K562 (cell line): ENCODE measurements around the gene TSPOAP1. TPM values are rescaled to one million over a fixed set of nuclear protein-coding genes. Genes with fewer than 3 reads are reported as not detected.
A peak's percentile ranks its signal among the peaks of the same experiment; 100 is the strongest.

ENCODE experiments used
- CBFA2T2 ChIP-seq: fragments of 450-650 bp; conservative IDR thresholded peaks from 2 replicates; pipeline ENCODE4 v1.6.1; 2017; ENCODE audit warnings: mild to moderate bottlenecking
- CEBPZ ChIP-seq: fragments of 150-350 bp; IDR thresholded peaks from 2 replicates; pipeline ENCODE4 v1.6.1; 2014; ENCODE audit warnings: low read depth, mild to moderate bottlenecking, low read length, borderline replicate concordance
- HMG20A ChIP-seq: fragments of 450-650 bp; formaldehyde crosslinking; conservative IDR thresholded peaks from 2 replicates; pipeline ENCODE4 v1.4.0; 2020; ENCODE audit warnings: mild to moderate bottlenecking, mixed read lengths
- KAT7 ChIP-seq: sonication (generic); formaldehyde crosslinking; IDR thresholded peaks from 2 replicates; pipeline ENCODE4 v1.8.0; 2022; ENCODE audit warnings: missing genetic modification reagents, mild to moderate bottlenecking, borderline replicate concordance
- MECOM ChIP-seq: fragments of 250-450 bp; sonication (Bioruptor Pico); IDR thresholded peaks from 2 replicates; pipeline ENCODE4 v1.8.0; 2022; ENCODE audit warnings: inconsistent platforms
- NBN ChIP-seq: fragments of 450-650 bp; IDR thresholded peaks from 2 replicates; pipeline ENCODE4 v1.6.1; 2016; ENCODE audit warnings: low read depth, mild to moderate bottlenecking
- NRF1 ChIP-seq, 2 experiments: fragments of 450-650 bp; IDR thresholded peaks in 1 of 2; conservative IDR thresholded peaks in 1 of 2; 2 replicates each; pipeline ENCODE4 v1.6.1; 2014; ENCODE audit warnings: mild to moderate bottlenecking in 2 of 2
- RBM25 ChIP-seq: fragments of 200-400 bp; formaldehyde crosslinking; IDR thresholded peaks from 2 replicates; pipeline ENCODE4 v1.6.1; 2018; ENCODE audit warnings: low read length, low read depth, moderate library complexity; ENCODE audit not compliant: severe bottlenecking
- SMARCB1 ChIP-seq: IDR thresholded peaks from 2 replicates; pipeline ENCODE4 v1.6.1; 2011; ENCODE audit warnings: improper control_type of control experiment, low read depth; ENCODE audit not compliant: insufficient read length
- SMARCC2 ChIP-seq: fragments of 450-650 bp; IDR thresholded peaks from 2 replicates; pipeline ENCODE4 v1.6.1; 2017; ENCODE audit warnings: antibody characterized with exemption, moderate library complexity, mild to moderate bottlenecking, low read depth
- TEAD4 ChIP-seq, 2 experiments: sonication (generic) in 1 of 2; formaldehyde crosslinking in 1 of 2; IDR thresholded peaks; 2 replicates each; pipeline versions ENCODE4 v1.6.1 to v1.8.0; 2012 to 2022; ENCODE audit warnings: borderline replicate concordance in 1 of 2, inconsistent platforms in 1 of 2, low read length in 1 of 2, mild to moderate bottlenecking in 1 of 2, missing genetic modification reagents in 1 of 2
- THAP12 ChIP-seq: fragments of 250-450 bp; sonication (Bioruptor Pico); IDR thresholded peaks from 2 replicates; pipeline ENCODE4 v1.9.0; 2021; ENCODE audit warnings: mild to moderate bottlenecking, inconsistent platforms
- ZBTB43 ChIP-seq: sonication (generic); formaldehyde crosslinking; IDR thresholded peaks from 2 replicates; pipeline ENCODE4 v1.8.0; 2023; ENCODE audit warnings: mild to moderate bottlenecking, missing genetic modification reagents
- ZNF280A ChIP-seq: fragments of 450-650 bp; IDR thresholded peaks from 2 replicates; pipeline ENCODE4 v1.6.1; 2018; ENCODE audit warnings: mild to moderate bottlenecking, low read depth; ENCODE audit not compliant: partially characterized antibody
- ZNF830 ChIP-seq: fragments of 250-450 bp; sonication (Bioruptor Pico); IDR thresholded peaks from 2 replicates; pipeline ENCODE4 v1.5.0; 2021; ENCODE audit warnings: mild to moderate bottlenecking
- polyA plus RNA-seq, 8 experiments: library from polyadenylated mRNA; depleted of rRNA in 4 of 8; stranded (reverse) in 5 of 8; unstranded in 3 of 8; fragments of >200 nt; fragmentation: Nextera tagmentation in 2 of 8; fragmentation: Illumina TruSeq in 1 of 8; extraction: Ambion mirVana in 2 of 8; extraction: Trizol in 1 of 8; gene quantifications; 2 replicates each; pipeline versions ENCODE4 v1.2.1 to v1.2.3, GENCODE V29; 2011 to 2014; ENCODE audit warnings: inconsistent platforms in 1 of 8, missing spikeins in 1 of 8
- total RNA-seq, 7 experiments: library from RNA; depleted of rRNA in 6 of 7; stranded (reverse); fragments of >200 nt in 6 of 7; fragmentation: Illumina TruSeq in 2 of 7; extraction: Trizol in 2 of 7; gene quantifications; 2 replicates each; pipeline versions ENCODE4 v1.2.1 to v1.2.3, GENCODE V29; 2011 to 2021; ENCODE audit warnings: low replicate concordance in 1 of 7
- TF ChIP-seq, protein P1 (sequence below): fragments of 450-650 bp; formaldehyde crosslinking; IDR thresholded peaks from 2 replicates; pipeline ENCODE4 v1.4.0; 2020; ENCODE audit warnings: mild to moderate bottlenecking, moderate library complexity

TSPOAP1 gene
- total and polyA plus RNA-seq, 9 of the 15 experiments (the other 6 are each of a cell fraction or from before 2014, with no cell fraction given), result 0.87 to 3.9 (median 1.8) TPM; not detected in 2

GRCh38 chr17:58351831-58352595 is 23.4 kb upstream of the TSPOAP1 start, which contains the start of gene SUPT4H1 (continued):
- TF ChIP-seq ZNF830 (CRISPR knock-in tag) (no peak), KAT7 (peak; percentile 98), THAP12 (CRISPR knock-in tag) (peak; percentile 92), NBN (no peak), SMARCB1 (no peak), ZNF280A (no peak), ZBTB43 (CRISPR knock-in tag) (no peak), RBM25 (no peak), CEBPZ (no peak), HMG20A (CRISPR knock-in tag) (no peak), CBFA2T2 (no peak), NRF1 (conservative IDR thresholded peaks at IDR 0.05 in 1 of 2, IDR thresholded peaks at IDR 0.05 in 1 of 2) (peak; percentile 95 to 96), TEAD4 (IDR thresholded peaks at IDR 0.05; ENCODE audit: low read length) (no peak), TEAD4 (CRISPR knock-in tag; IDR thresholded peaks at IDR 0.05; ENCODE audit: borderline replicate concordance) (no peak), MECOM (no peak), SMARCC2 (no peak)
- TF ChIP-seq, protein P1, sequence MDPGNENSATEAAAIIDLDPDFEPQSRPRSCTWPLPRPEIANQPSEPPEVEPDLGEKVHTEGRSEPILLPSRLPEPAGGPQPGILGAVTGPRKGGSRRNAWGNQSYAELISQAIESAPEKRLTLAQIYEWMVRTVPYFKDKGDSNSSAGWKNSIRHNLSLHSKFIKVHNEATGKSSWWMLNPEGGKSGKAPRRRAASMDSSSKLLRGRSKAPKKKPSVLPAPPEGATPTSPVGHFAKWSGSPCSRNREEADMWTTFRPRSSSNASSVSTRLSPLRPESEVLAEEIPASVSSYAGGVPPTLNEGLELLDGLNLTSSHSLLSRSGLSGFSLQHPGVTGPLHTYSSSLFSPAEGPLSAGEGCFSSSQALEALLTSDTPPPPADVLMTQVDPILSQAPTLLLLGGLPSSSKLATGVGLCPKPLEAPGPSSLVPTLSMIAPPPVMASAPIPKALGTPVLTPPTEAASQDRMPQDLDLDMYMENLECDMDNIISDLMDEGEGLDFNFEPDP (CRISPR knock-in tag), result no peak
